Hepatocyte (in vitro differentiated cells): Measurements from ENCODE around the gene TSSK3.

ENCODE experiments used
- EZH2 ChIP-seq: fragments of 200-600 bp; sonication (generic); IDR thresholded peaks from 2 replicates; pipeline ENCODE4 v1.6.1; 2016; ENCODE audit warnings: antibody characterized with exemption, mild to moderate bottlenecking, borderline replicate concordance
- TF ChIP-seq, protein P1 (sequence below): fragments of 200-600 bp; sonication (generic); IDR thresholded peaks from 2 replicates; pipeline ENCODE4 v1.5.1; 2016; ENCODE audit warnings: antibody characterized with exemption, mild to moderate bottlenecking; ENCODE audit not compliant: poor library complexity

GRCh38 chr1:32386676-32387392 is 24.5 kb downstream of the TSSK3 start:
- no peak for TF ChIP-seq EZH2
- TF ChIP-seq, protein P1, sequence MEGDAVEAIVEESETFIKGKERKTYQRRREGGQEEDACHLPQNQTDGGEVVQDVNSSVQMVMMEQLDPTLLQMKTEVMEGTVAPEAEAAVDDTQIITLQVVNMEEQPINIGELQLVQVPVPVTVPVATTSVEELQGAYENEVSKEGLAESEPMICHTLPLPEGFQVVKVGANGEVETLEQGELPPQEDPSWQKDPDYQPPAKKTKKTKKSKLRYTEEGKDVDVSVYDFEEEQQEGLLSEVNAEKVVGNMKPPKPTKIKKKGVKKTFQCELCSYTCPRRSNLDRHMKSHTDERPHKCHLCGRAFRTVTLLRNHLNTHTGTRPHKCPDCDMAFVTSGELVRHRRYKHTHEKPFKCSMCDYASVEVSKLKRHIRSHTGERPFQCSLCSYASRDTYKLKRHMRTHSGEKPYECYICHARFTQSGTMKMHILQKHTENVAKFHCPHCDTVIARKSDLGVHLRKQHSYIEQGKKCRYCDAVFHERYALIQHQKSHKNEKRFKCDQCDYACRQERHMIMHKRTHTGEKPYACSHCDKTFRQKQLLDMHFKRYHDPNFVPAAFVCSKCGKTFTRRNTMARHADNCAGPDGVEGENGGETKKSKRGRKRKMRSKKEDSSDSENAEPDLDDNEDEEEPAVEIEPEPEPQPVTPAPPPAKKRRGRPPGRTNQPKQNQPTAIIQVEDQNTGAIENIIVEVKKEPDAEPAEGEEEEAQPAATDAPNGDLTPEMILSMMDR, result no peak
